ENCODE results near the gene RAB5B. TPM values are rescaled to one million over a fixed set of nuclear protein-coding genes. Genes with fewer than 3 reads are reported as not detected.

Gene RAB5B
- total RNA-seq, 1 experiment from 2014 or later, result 48.4 TPM

GRCh38 chr12:55983232-55983842 lies 9.5 kb downstream of the RAB5B start:
- no peak overlapping the region for H4K5ac ChIP-seq (ENCODE audit: insufficient read length, low read depth, low read length)
- H3K36me3 Mint-ChIP-seq (ENCODE audit: insufficient read depth in 1 of 3, low read depth in 3 of 3), result peaks cover 14 to 65% (median 57%) of the 10 kb centered on the region in 3 experiments; a peak in 6 of 7 replicates

More at GRCh38 chr12:55983232-55983842, 9.5 kb downstream of the RAB5B start:
- H3K9ac ChIP-seq (ENCODE audit: extremely low read depth, insufficient read length, low read length), result no peak overlapping the region
- no peaks in the 10 kb centered on the region for H3K27me3 ChIP-seq (ENCODE audit: insufficient read depth, low read length)
- no peak overlapping the region for H2BK120ac ChIP-seq (ENCODE audit: low read depth, low read length, poor library complexity, severe bottlenecking)
- H3K4ac ChIP-seq (ENCODE audit: low read depth, low read length), result no peak overlapping the region
- no peak overlapping the region for H2AK5ac ChIP-seq (ENCODE audit: insufficient read length, low read length)
- TF ChIP-seq, protein P1, sequence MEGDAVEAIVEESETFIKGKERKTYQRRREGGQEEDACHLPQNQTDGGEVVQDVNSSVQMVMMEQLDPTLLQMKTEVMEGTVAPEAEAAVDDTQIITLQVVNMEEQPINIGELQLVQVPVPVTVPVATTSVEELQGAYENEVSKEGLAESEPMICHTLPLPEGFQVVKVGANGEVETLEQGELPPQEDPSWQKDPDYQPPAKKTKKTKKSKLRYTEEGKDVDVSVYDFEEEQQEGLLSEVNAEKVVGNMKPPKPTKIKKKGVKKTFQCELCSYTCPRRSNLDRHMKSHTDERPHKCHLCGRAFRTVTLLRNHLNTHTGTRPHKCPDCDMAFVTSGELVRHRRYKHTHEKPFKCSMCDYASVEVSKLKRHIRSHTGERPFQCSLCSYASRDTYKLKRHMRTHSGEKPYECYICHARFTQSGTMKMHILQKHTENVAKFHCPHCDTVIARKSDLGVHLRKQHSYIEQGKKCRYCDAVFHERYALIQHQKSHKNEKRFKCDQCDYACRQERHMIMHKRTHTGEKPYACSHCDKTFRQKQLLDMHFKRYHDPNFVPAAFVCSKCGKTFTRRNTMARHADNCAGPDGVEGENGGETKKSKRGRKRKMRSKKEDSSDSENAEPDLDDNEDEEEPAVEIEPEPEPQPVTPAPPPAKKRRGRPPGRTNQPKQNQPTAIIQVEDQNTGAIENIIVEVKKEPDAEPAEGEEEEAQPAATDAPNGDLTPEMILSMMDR (conservative IDR thresholded peaks at IDR 0.05), result no peak
- H3K4me1 ChIP-seq (ENCODE audit: insufficient read depth, low read length), result no peaks in the 10 kb centered on the region
- no peak overlapping the region for H4K91ac ChIP-seq (ENCODE audit: insufficient read length, low read depth, low read length)
- H3K27me3 Mint-ChIP-seq (ENCODE audit: low read depth), result no peaks in the 10 kb centered on the region
- no peak overlapping the region for H3K18ac ChIP-seq (ENCODE audit: insufficient read length, low read depth, low read length)
- H3K9me3 Mint-ChIP-seq, result no peaks in the 10 kb centered on the region; a peak in 1 of 5 replicates
- H3K4me2 ChIP-seq (ENCODE audit: insufficient read depth, insufficient read length, low read length), result no peak overlapping the region
- no peak overlapping the region for H2BK20ac ChIP-seq (ENCODE audit: low read depth, low read length, poor library complexity, severe bottlenecking)
- no peak overlapping the region for H4K8ac ChIP-seq (replicated peaks; ENCODE audit: insufficient read length, low read depth, low read length)
- WGBS (ENCODE audit: extremely low coverage, insufficient read length, low lambda C conversion rate), result no CpG with 5 or more reads among the region's 4 CpGs
- no peak overlapping the region for H2BK12ac ChIP-seq (ENCODE audit: insufficient read length, low read depth, low read length)
- no peak overlapping the region for H3T11ph ChIP-seq (ENCODE audit: low read length)
- H2BK15ac ChIP-seq (ENCODE audit: low read depth, low read length), result no peak overlapping the region
- H3K79me1 ChIP-seq (ENCODE audit: insufficient read depth, low read depth, low read length, poor library complexity, severe bottlenecking), result no peaks in the 10 kb centered on the region
- no peak overlapping the region for H3K56ac ChIP-seq (ENCODE audit: insufficient read length, low read depth, low read length)
- no peak overlapping the region for H3K4me3 Mint-ChIP-seq
- H3K23ac ChIP-seq (ENCODE audit: insufficient read length, low read depth, low read length), result no peak overlapping the region
- peak overlapping the region; percentile 39 to 76 (median 52); a peak in 2 of 7 replicates for H3K27ac Mint-ChIP-seq
- no peak for DNase-seq
- H3K14ac ChIP-seq (ENCODE audit: insufficient read depth, low read length), result no peak overlapping the region
- H3K4me1 Mint-ChIP-seq, result no peaks in the 10 kb centered on the region
- no peaks in the 10 kb centered on the region for H3K9me3 ChIP-seq (ENCODE audit: control insufficient read depth, low read depth, low read length)
- no peak overlapping the region for H3K27ac ChIP-seq (ENCODE audit: insufficient read length, low read depth, low read length)
- no peak overlapping the region for H2AFZ ChIP-seq (ENCODE audit: low read length)
- H3K79me2 ChIP-seq (ENCODE audit: insufficient read depth, low read length), result no peaks in the 10 kb centered on the region
- H2BK5ac ChIP-seq (ENCODE audit: insufficient read length, low read length), result no peak overlapping the region
- H4K20me1 ChIP-seq (ENCODE audit: control insufficient read depth, insufficient read depth, insufficient read length), result no peaks in the 10 kb centered on the region
- H3K23me2 ChIP-seq (ENCODE audit: insufficient read length, low read depth, low read length, poor library complexity, severe bottlenecking), result no peaks in the 10 kb centered on the region
